ENCODE results near the gene BMF.
"Not testable (repeated sequence)": the region's sequence is repeated elsewhere in the genome, so short reads cannot be mapped to it uniquely, and the experiment has no call there.

The BMF gene

GRCh38 chr15:40087991-40088928, 20.4 kb downstream of the BMF start:
- DNase-seq (ENCODE audit: low read depth): no peak

- DNase-seq (ENCODE audit: low read depth): no peak
Measured at GRCh38 chr15:40087068-40087810, 21.4 kb downstream of the BMF start.

- no peak for DNase-seq (ENCODE audit: low read depth)
Measured at GRCh38 chr15:40085266-40085665, 23.4 kb downstream of the BMF start.

GRCh38 chr15:40084650-40085049, 24.0 kb downstream of the BMF start:
- no peak for DNase-seq (ENCODE audit: low read depth)

- no peak for DNase-seq (ENCODE audit: low read depth)
Measured at GRCh38 chr15:40082195-40082883, 26.3 kb downstream of the BMF start.

GRCh38 chr15:40081691-40082194, 26.9 kb downstream of the BMF start:
- DNase-seq (ENCODE audit: low read depth): no peak

GRCh38 chr15:40080847-40081246, 27.8 kb downstream of the BMF start:
- no peak for DNase-seq (ENCODE audit: low read depth)

GRCh38 chr15:40080104-40080503, 28.6 kb downstream of the BMF start:
- no peak for DNase-seq (ENCODE audit: low read depth)

GRCh38 chr15:40079456-40079855, 29.2 kb downstream of the BMF start:
- DNase-seq (ENCODE audit: low read depth): no peak

- no peak for DNase-seq (ENCODE audit: low read depth)
Measured at GRCh38 chr15:40075298-40076044, 33.2 kb downstream of the BMF start.

- not testable (repeated sequence) for DNase-seq (ENCODE audit: low read depth)
Measured at GRCh38 chr15:40074656-40075055, 34.0 kb downstream of the BMF start.

GRCh38 chr15:40073716-40074490, 34.8 kb downstream of the BMF start:
- DNase-seq (ENCODE audit: low read depth): not testable (repeated sequence)

GRCh38 chr15:40072216-40072990, 36.3 kb downstream of the BMF start:
- DNase-seq (ENCODE audit: low read depth): no peak

- DNase-seq (ENCODE audit: low read depth): no peak
Measured at GRCh38 chr15:40070608-40071218, 38.0 kb downstream of the BMF start.

GRCh38 chr15:40070166-40070557, 38.5 kb downstream of the BMF start:
- DNase-seq (ENCODE audit: low read depth): no peak

- DNase-seq (ENCODE audit: low read depth): no peak
Measured at GRCh38 chr15:40069178-40070165, 39.2 kb downstream of the BMF start.

- DNase-seq (ENCODE audit: low read depth): no peak
Measured at GRCh38 chr15:40067921-40068624, 40.6 kb downstream of the BMF start.

- no peak for DNase-seq (ENCODE audit: low read depth)
Measured at GRCh38 chr15:40066589-40066988, 42.1 kb downstream of the BMF start.
